Measurements from ENCODE around the gene MRC1.
A peak's percentile ranks its signal among the peaks of the same experiment; 100 is the strongest.

Gene MRC1

DNA sequence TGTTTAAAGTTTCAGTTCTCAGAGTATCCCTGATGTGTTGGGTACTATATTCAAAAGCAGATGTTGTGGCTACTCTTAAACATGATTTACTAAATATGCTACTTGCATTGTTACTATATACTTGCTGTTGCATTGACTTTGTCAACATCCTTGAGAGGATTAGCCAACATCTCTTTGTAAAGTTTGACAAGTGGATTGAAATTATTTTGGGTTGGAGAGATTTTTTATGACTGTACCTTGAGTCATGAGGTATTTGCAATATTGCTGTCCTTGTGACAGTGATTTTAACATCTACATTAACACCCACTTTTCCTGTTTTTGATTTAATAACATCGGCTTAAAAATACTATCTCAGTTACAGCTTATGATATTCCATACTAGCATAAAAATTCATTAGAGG is 31.9 kb downstream of the MRC1 start:
- Histone ChIP-seq H3K9me3 (no peaks in the 10 kb centered on the region), H3K4me3 (no peak overlapping the region), H3K27me3 (ENCODE audit: low read depth) (no peaks in the 10 kb centered on the region), H3K36me3 (replicated peaks) (no peaks in the 10 kb centered on the region), H3K4me1 (no peaks in the 10 kb centered on the region)
- DNase-seq (ENCODE audit: low spot score in 2 of 2): no peak
- in situ Hi-C loops (cut with MboI; ENCODE audit: low sequenced_read_pairs): loop anchor here (10.0 kb wide), 1 partner anchor 374 kb away; no protein-coding TSS in a partner anchor

DNA sequence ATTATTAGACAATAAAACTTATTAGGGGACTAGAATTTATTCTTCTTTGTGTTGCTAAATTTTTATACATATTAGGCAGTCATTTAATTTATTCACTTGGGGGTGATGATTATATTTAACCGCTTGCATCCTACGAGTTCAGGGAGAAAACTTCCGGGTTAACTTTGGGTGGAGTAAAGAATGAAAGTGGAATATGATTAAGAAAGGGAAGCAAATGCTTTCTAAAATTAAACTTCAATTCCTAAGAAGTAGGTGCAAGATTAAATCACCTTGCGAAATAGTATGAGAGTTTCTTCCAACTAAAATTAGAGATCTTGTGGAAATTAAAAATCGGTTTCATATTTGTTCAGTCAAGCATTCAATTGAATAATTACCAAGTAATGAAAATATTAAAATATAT is 33.5 kb downstream of the MRC1 start:
- in situ Hi-C loops (cut with MboI; ENCODE audit: low sequenced_read_pairs): loop anchor here (10.0 kb wide), 1 partner anchor 372 kb away; no protein-coding TSS in a partner anchor

GRCh38 chr10:17847585-17848296 is 38.6 kb downstream of the MRC1 start:
- in situ Hi-C loops (cut with MboI; ENCODE audit: low sequenced_read_pairs): loop anchor here (10.0 kb wide), 1 partner anchor 367 kb away; no protein-coding TSS in a partner anchor
- peak in 1 of 2 experiments; percentile 15 for DNase-seq (ENCODE audit: low spot score in 2 of 2)
- no peaks in the 10 kb centered on the region for H3K27me3 ChIP-seq (ENCODE audit: low read depth)
- H3K4me1 ChIP-seq: no peaks in the 10 kb centered on the region
- H3K9me3 ChIP-seq: no peaks in the 10 kb centered on the region
- no peak overlapping the region for H3K4me3 ChIP-seq
- H3K36me3 ChIP-seq (replicated peaks): no peaks in the 10 kb centered on the region

More for the DNA sequence above, 33.5 kb downstream of the MRC1 start:
- Histone ChIP-seq H3K9me3 (no peaks in the 10 kb centered on the region), H3K4me1 (no peaks in the 10 kb centered on the region), H3K36me3 (replicated peaks) (no peaks in the 10 kb centered on the region), H3K4me3 (no peak overlapping the region), H3K27me3 (ENCODE audit: low read depth) (no peaks in the 10 kb centered on the region)
- no peak for DNase-seq (ENCODE audit: low spot score in 2 of 2)

DNA sequence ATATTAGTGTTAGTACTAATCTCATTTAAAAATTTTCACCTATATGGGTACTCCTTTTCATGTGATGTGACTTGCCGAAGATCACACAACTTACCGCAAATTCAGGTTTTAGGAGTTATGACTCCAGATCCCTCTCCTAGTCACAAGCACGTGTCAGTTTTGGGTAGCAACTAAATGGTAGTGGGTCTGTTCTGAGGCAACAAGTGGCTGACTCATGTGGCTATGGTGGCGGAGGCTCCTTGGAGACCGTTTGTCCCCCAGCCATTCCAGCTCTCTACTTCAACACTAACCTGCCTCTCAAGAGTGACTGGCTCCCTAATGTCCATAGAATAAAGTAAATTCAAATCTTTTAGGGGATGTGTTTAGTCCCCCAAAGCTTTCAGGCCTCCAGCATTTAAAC is 39.5 kb downstream of the MRC1 start:
- DNase-seq (ENCODE audit: low spot score in 2 of 2): no peak
- no peaks in the 10 kb centered on the region for H3K36me3 ChIP-seq (replicated peaks)
- no peaks in the 10 kb centered on the region for H3K9me3 ChIP-seq
- in situ Hi-C loops (cut with MboI; ENCODE audit: low sequenced_read_pairs): loop anchor here (10.0 kb wide), 1 partner anchor 366 kb away; no protein-coding TSS in a partner anchor
- H3K27me3 ChIP-seq (ENCODE audit: low read depth): no peaks in the 10 kb centered on the region
- H3K4me1 ChIP-seq: no peaks in the 10 kb centered on the region
- no peak overlapping the region for H3K4me3 ChIP-seq

GRCh38 chr10:17850501-17850900 is 41.4 kb downstream of the MRC1 start:
- H3K4me1 ChIP-seq: no peaks in the 10 kb centered on the region
- H3K4me3 ChIP-seq: no peak overlapping the region
- H3K9me3 ChIP-seq: no peaks in the 10 kb centered on the region
- no peaks in the 10 kb centered on the region for H3K36me3 ChIP-seq (replicated peaks)
- DNase-seq (ENCODE audit: low spot score in 2 of 2): no peak
- no peaks in the 10 kb centered on the region for H3K27me3 ChIP-seq (ENCODE audit: low read depth)
- in situ Hi-C loops (cut with MboI; ENCODE audit: low sequenced_read_pairs): no loop called here

GRCh38 chr10:17851611-17852010 is 42.5 kb downstream of the MRC1 start:
- H3K4me3 ChIP-seq: no peak overlapping the region
- peak in 1 of 2 experiments; percentile 34 for DNase-seq (ENCODE audit: low spot score in 2 of 2)
- no peaks in the 10 kb centered on the region for H3K27me3 ChIP-seq (ENCODE audit: low read depth)
- no peaks in the 10 kb centered on the region for H3K9me3 ChIP-seq
- no peaks in the 10 kb centered on the region for H3K4me1 ChIP-seq
- in situ Hi-C loops (cut with MboI; ENCODE audit: low sequenced_read_pairs): no loop called here
- H3K36me3 ChIP-seq (replicated peaks): no peaks in the 10 kb centered on the region

- in situ Hi-C loops (cut with MboI; ENCODE audit: low sequenced_read_pairs): no loop called here
- DNase-seq (ENCODE audit: low spot score in 2 of 2): no peak
- Histone ChIP-seq H3K27me3 (ENCODE audit: low read depth) (no peaks in the 10 kb centered on the region), H3K9me3 (no peaks in the 10 kb centered on the region; the same call in 1 of the 2 replicates), H3K36me3 (replicated peaks) (no peaks in the 10 kb centered on the region), H3K4me3 (no peak overlapping the region), H3K4me1 (no peaks in the 10 kb centered on the region)
Measured at GRCh38 chr10:17854044-17854652, 45.0 kb downstream of the MRC1 start.

GRCh38 chr10:17857040-17857439 is 47.9 kb downstream of the MRC1 start:
- no peak for DNase-seq (ENCODE audit: low spot score in 2 of 2)
- in situ Hi-C loops (cut with MboI; ENCODE audit: low sequenced_read_pairs): no loop called here
- Histone ChIP-seq H3K9me3 (no peaks in the 10 kb centered on the region; the same call in 1 of the 2 replicates), H3K4me1 (no peaks in the 10 kb centered on the region), H3K27me3 (ENCODE audit: low read depth) (peaks cover 2% of the 10 kb centered on the region; the same call in 1 of the 2 replicates), H3K4me3 (no peak overlapping the region), H3K36me3 (replicated peaks) (no peaks in the 10 kb centered on the region)

DNA sequence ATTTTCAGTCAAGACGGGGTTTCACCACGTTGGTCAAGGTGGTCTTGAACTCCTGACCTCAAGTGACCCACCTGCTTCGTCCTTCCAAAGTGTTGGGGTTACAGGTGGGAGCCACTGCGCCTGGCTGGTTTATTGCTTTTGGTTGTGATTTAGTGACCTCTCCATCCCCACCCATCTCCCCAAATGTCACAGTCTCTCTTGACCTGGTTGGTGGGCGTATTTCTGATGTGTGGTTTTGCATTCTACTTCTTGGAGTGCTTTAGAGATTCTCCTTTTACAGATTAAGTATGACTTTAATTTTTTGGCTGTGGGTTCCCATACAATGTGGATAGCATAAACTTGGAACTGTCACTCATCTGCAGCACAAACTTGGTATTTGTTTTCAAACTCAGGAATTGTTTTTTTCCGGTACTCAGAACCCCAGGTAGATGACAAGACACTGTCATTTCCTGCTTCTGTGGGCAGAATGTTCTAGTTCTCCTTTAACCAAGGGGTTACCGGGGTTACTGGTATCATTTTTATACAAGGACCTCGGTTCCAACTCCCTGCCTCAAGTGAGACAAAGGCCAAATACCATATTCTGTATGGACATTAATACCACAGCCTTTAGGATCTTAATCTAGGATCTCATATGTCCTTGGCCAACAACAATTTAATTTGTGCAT is 50.5 kb downstream of the MRC1 start:
- Histone ChIP-seq H3K9me3 (no peaks in the 10 kb centered on the region; the same call in 1 of the 2 replicates), H3K27me3 (ENCODE audit: low read depth) (peaks cover 4% of the 10 kb centered on the region; the same call in 1 of the 2 replicates), H3K36me3 (replicated peaks) (no peaks in the 10 kb centered on the region), H3K4me3 (no peak overlapping the region), H3K4me1 (no peaks in the 10 kb centered on the region)
- no peak for DNase-seq (ENCODE audit: low spot score in 2 of 2)
- in situ Hi-C loops (cut with MboI; ENCODE audit: low sequenced_read_pairs): no loop called here

DNA sequence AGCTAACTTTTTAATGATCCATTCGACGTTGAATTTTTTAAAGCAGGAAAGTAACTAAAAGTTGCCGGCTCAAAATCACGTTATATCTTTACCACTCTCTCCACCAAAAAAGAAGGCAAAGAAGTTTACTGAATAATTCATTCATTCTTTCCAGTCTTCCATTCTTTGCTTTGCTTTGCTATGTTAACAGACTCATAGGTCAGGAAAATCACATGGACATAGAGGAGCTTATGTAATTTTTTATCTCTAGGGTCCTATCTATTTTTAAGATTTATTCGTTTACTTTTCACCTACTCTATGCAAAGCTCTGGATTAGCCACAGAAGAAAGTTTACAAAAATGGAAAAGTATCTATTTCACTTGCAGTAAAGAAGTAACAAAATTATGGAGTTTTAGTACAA is 52.6 kb downstream of the MRC1 start:
- in situ Hi-C loops (cut with MboI; ENCODE audit: low sequenced_read_pairs): no loop called here
- H3K9me3 ChIP-seq: no peaks in the 10 kb centered on the region; the same call in 1 of the 2 replicates
- no peak for DNase-seq (ENCODE audit: low spot score in 2 of 2)
- no peak overlapping the region for H3K4me3 ChIP-seq
- H3K27me3 ChIP-seq (ENCODE audit: low read depth): peaks cover 4% of the 10 kb centered on the region; the same call in 1 of the 2 replicates
- H3K4me1 ChIP-seq: no peaks in the 10 kb centered on the region
- H3K36me3 ChIP-seq (replicated peaks): no peaks in the 10 kb centered on the region

- Histone ChIP-seq H3K27me3 (ENCODE audit: low read depth) (peaks cover 8% of the 10 kb centered on the region; the same call in 1 of the 2 replicates), H3K9me3 (no peaks in the 10 kb centered on the region), H3K36me3 (replicated peaks) (no peaks in the 10 kb centered on the region), H3K4me1 (no peaks in the 10 kb centered on the region), H3K4me3 (no peak overlapping the region)
- in situ Hi-C loops (cut with MboI; ENCODE audit: low sequenced_read_pairs): no loop called here
- DNase-seq (ENCODE audit: low spot score in 2 of 2): no peak
Measured at GRCh38 chr10:17865351-17865750, 56.2 kb downstream of the MRC1 start.

GRCh38 chr10:17866346-17866745 is 57.2 kb downstream of the MRC1 start:
- DNase-seq (ENCODE audit: low spot score in 2 of 2): no peak
- no peaks in the 10 kb centered on the region for H3K9me3 ChIP-seq
- H3K27me3 ChIP-seq (ENCODE audit: low read depth): peaks cover 8% of the 10 kb centered on the region; the same call in 1 of the 2 replicates
- no peak overlapping the region for H3K4me3 ChIP-seq
- in situ Hi-C loops (cut with MboI; ENCODE audit: low sequenced_read_pairs): no loop called here
- no peaks in the 10 kb centered on the region for H3K36me3 ChIP-seq (replicated peaks)
- H3K4me1 ChIP-seq: no peaks in the 10 kb centered on the region

DNA sequence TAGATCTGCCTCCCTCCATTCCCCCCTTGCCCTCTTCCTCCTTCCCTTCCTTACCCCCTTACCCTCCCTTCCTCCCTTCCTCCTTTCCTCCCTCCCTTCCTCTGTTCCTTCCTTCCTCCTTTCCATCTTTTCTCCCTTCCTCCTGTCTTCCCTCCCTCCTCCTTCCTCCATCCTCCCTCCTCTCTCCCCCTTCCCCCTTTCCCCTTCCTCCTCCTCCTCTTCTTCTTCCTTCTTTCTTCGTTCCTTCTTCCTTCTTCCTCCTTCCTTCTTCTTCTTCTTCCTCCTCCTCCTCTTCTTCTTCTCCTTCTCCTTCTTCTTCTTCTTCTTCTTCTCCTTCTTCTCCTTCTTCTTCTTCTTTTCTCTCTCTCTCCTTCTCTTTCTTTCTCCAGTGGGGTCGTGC is 57.9 kb downstream of the MRC1 start:
- no peak for DNase-seq (ENCODE audit: low spot score in 2 of 2)
- in situ Hi-C loops (cut with MboI; ENCODE audit: low sequenced_read_pairs): no loop called here
- H3K36me3 ChIP-seq (replicated peaks): no peaks in the 10 kb centered on the region
- H3K4me3 ChIP-seq: no peak overlapping the region
- no peaks in the 10 kb centered on the region for H3K4me1 ChIP-seq
- peaks cover 5% of the 10 kb centered on the region; the same call in 1 of the 2 replicates for H3K27me3 ChIP-seq (ENCODE audit: low read depth)
- no peaks in the 10 kb centered on the region for H3K9me3 ChIP-seq

- no peaks in the 10 kb centered on the region for H3K9me3 ChIP-seq
- no peaks in the 10 kb centered on the region for H3K36me3 ChIP-seq (replicated peaks)
- H3K27me3 ChIP-seq (ENCODE audit: low read depth): peaks cover 4% of the 10 kb centered on the region; the same call in 1 of the 2 replicates
- in situ Hi-C loops (cut with MboI; ENCODE audit: low sequenced_read_pairs): no loop called here
- H3K4me1 ChIP-seq: no peaks in the 10 kb centered on the region
- DNase-seq (ENCODE audit: low spot score in 2 of 2): no peak
- H3K4me3 ChIP-seq: no peak overlapping the region
Measured at GRCh38 chr10:17871036-17871435, 61.9 kb downstream of the MRC1 start.
